ENCODE data around the gene TEC. TPM values are rescaled to one million over a fixed set of nuclear protein-coding genes. Genes with fewer than 3 reads are reported as not detected.

The TEC gene
- total and polyA plus RNA-seq, 9 of the 15 experiments (the other 6 are each of a cell fraction or from before 2014, with no cell fraction given): 5.3 to 14.7 (median 8.8) TPM

DNA sequence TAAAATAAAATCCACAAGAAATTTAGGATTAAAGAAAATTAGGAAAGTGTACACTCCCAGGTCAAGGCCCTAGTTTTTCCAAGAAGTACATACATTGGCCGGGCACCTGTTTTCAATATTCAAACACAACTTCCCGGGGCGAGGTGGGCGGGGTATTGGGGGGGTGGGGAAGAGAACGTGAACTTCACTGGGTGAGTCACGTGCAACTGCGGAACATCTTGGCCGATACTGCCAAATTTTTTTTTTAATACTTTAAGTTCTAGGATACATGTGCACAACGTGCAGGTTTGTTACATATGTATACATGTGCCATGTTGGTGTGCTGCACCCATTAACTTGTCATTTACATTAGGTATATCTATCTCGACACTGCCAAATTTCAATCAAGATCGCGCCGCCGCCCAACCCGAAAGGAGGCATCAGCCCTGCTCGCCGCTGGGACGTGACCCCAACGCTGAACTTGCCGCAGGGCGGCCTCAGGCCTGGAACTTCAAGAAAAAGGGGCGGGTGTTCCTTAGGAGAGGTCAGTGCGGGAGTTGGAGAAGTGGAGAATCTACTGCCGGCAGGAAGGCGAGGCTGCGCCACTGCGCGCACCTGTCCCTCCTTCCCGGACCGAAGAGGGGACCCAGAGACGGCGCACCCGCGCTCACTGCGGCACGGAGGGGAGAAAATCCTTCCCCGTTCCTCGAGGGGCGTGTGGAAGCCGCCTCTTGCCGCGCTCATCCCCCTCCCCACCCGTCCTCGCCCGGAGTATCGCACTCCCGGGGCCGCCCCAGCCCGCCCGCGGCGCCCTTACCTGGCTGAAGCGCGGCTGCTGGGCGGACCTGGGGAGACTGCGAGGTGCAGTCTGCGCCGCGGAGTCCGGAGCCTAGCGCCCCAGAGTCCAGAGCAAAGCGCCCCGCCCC lies at the start of gene TEC (continued):
- TF ChIP-seq, protein P1, sequence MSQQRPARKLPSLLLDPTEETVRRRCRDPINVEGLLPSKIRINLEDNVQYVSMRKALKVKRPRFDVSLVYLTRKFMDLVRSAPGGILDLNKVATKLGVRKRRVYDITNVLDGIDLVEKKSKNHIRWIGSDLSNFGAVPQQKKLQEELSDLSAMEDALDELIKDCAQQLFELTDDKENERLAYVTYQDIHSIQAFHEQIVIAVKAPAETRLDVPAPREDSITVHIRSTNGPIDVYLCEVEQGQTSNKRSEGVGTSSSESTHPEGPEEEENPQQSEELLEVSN (IDR thresholded peaks at IDR 0.05; ENCODE audit: borderline replicate concordance in 1 of 2, extremely low read depth in 1 of 2, insufficient read depth in 1 of 2, insufficient read length in 1 of 2, low read depth in 1 of 2, low read length in 1 of 2, poor library complexity in 1 of 2, severe bottlenecking in 1 of 2): peak in 1 of 2 experiments; percentile 45
- no peak for TF ChIP-seq GTF2F1 (IDR thresholded peaks at IDR 0.05; ENCODE audit: low read depth, low read length)
- 0 out of 2 replicates have a peak, but pooled peaks have one; percentile 33 for TF ChIP-seq NCOA1 (IDR thresholded peaks at IDR 0.05; ENCODE audit: low read depth)
- TF ChIP-seq, protein P2, sequence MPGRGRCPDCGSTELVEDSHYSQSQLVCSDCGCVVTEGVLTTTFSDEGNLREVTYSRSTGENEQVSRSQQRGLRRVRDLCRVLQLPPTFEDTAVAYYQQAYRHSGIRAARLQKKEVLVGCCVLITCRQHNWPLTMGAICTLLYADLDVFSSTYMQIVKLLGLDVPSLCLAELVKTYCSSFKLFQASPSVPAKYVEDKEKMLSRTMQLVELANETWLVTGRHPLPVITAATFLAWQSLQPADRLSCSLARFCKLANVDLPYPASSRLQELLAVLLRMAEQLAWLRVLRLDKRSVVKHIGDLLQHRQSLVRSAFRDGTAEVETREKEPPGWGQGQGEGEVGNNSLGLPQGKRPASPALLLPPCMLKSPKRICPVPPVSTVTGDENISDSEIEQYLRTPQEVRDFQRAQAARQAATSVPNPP (IDR thresholded peaks at IDR 0.05; ENCODE audit: borderline replicate concordance, insufficient read depth, insufficient read length): no peak
- TF ChIP-seq MTA2 (IDR thresholded peaks at IDR 0.05; ENCODE audit: low read depth): 0 out of 2 replicates have a peak, but pooled peaks have one; percentile 10
- TF ChIP-seq RAD21 (CRISPR knock-in tag; conservative IDR thresholded peaks at IDR 0.05 in 1 of 2, IDR thresholded peaks at IDR 0.05 in 1 of 2): 0 out of 4 replicates have a peak, but pooled peaks of 1 of the 2 experiments have one; percentile 21
- TF ChIP-seq SLC30A9 (CRISPR knock-in tag; IDR thresholded peaks at IDR 0.05): no peak
- peak; percentile 49; the same call in 1 of the 2 replicates for TF ChIP-seq TCF3 (CRISPR knock-in tag; IDR thresholded peaks at IDR 0.05)
- no peak for TF ChIP-seq ASH1L (IDR thresholded peaks at IDR 0.05; ENCODE audit: borderline replicate concordance, low read depth, partially characterized antibody)
- 0 out of 2 replicates have a peak, but pooled peaks have one; percentile 14 for TF ChIP-seq SOX6 (IDR thresholded peaks at IDR 0.05)
- no peak for TF ChIP-seq LARP7 (IDR thresholded peaks at IDR 0.05)
- TF ChIP-seq ESRRB (CRISPR knock-in tag; IDR thresholded peaks at IDR 0.05; ENCODE audit: borderline replicate concordance): no peak
- peak; percentile 85 for TF ChIP-seq RBFOX2 (IDR thresholded peaks at IDR 0.05; ENCODE audit: low read depth, low read length)
- TF ChIP-seq STAG1 (CRISPR knock-in tag; IDR thresholded peaks at IDR 0.05; ENCODE audit: borderline replicate concordance): peak; percentile 35; the same call in 1 of the 2 replicates
- TF ChIP-seq, protein P3, sequence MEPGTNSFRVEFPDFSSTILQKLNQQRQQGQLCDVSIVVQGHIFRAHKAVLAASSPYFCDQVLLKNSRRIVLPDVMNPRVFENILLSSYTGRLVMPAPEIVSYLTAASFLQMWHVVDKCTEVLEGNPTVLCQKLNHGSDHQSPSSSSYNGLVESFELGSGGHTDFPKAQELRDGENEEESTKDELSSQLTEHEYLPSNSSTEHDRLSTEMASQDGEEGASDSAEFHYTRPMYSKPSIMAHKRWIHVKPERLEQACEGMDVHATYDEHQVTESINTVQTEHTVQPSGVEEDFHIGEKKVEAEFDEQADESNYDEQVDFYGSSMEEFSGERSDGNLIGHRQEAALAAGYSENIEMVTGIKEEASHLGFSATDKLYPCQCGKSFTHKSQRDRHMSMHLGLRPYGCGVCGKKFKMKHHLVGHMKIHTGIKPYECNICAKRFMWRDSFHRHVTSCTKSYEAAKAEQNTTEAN (CRISPR knock-in tag; IDR thresholded peaks at IDR 0.05): no peak
- no peak for TF ChIP-seq DACH1 (IDR thresholded peaks at IDR 0.05; ENCODE audit: partially characterized antibody)
- no peak for TF ChIP-seq NUFIP1 (IDR thresholded peaks at IDR 0.05; ENCODE audit: partially characterized antibody)
- TF ChIP-seq TOE1 (IDR thresholded peaks at IDR 0.05; ENCODE audit: borderline replicate concordance): peak; percentile 84; the same call in 1 of the 2 replicates
- 0 out of 2 replicates have a peak, but pooled peaks have one; percentile 54 for TF ChIP-seq TOE1 (CRISPR knock-in tag; IDR thresholded peaks at IDR 0.05; ENCODE audit: borderline replicate concordance, low read depth)
- TF ChIP-seq, protein P4, sequence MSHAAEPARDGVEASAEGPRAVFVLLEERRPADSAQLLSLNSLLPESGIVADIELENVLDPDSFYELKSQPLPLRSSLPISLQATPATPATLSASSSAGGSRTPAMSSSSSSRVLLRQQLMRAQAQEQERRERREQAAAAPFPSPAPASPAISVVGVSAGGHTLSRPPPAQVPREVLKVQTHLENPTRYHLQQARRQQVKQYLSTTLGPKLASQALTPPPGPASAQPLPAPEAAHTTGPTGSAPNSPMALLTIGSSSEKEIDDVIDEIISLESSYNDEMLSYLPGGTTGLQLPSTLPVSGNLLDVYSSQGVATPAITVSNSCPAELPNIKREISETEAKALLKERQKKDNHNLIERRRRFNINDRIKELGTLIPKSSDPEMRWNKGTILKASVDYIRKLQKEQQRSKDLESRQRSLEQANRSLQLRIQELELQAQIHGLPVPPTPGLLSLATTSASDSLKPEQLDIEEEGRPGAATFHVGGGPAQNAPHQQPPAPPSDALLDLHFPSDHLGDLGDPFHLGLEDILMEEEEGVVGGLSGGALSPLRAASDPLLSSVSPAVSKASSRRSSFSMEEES (CRISPR knock-in tag; IDR thresholded peaks at IDR 0.05): peak; percentile 72
- TF ChIP-seq PHF20 (IDR thresholded peaks at IDR 0.05; ENCODE audit: partially characterized antibody): peak; percentile 60

Data from K562 (cell line).